ENCODE data around the gene AFAP1. TPM values are rescaled to one million over a fixed set of nuclear protein-coding genes. Genes with fewer than 3 reads are reported as not detected.

Gene AFAP1
- total RNA-seq, 1 experiment from 2014 or later: 23.6 TPM

GRCh38 chr4:7710126-7710525 is 229.5 kb downstream of the AFAP1 start (continued):
- TF ChIP-seq, protein P1, sequence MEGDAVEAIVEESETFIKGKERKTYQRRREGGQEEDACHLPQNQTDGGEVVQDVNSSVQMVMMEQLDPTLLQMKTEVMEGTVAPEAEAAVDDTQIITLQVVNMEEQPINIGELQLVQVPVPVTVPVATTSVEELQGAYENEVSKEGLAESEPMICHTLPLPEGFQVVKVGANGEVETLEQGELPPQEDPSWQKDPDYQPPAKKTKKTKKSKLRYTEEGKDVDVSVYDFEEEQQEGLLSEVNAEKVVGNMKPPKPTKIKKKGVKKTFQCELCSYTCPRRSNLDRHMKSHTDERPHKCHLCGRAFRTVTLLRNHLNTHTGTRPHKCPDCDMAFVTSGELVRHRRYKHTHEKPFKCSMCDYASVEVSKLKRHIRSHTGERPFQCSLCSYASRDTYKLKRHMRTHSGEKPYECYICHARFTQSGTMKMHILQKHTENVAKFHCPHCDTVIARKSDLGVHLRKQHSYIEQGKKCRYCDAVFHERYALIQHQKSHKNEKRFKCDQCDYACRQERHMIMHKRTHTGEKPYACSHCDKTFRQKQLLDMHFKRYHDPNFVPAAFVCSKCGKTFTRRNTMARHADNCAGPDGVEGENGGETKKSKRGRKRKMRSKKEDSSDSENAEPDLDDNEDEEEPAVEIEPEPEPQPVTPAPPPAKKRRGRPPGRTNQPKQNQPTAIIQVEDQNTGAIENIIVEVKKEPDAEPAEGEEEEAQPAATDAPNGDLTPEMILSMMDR (IDR thresholded peaks at IDR 0.05): no peak
- TF ChIP-seq ESRRA (CRISPR knock-in tag; IDR thresholded peaks at IDR 0.05; ENCODE audit: borderline replicate concordance): no peak

GRCh38 chr4:7709431-7709830 is 230.2 kb downstream of the AFAP1 start:
- H3K4me3 Mint-ChIP-seq: no peak overlapping the region
- no peaks in the 10 kb centered on the region for H3K9me3 Mint-ChIP-seq
- CTCF ChIA-PET: no interaction called here
- DNase-seq (ENCODE audit: low spot score) (no peak), ATAC-seq (no peak)
- TF ChIP-seq ZBTB43 (CRISPR knock-in tag; IDR thresholded peaks at IDR 0.05): no peak
- no peak for TF ChIP-seq CBFB (CRISPR knock-in tag; IDR thresholded peaks at IDR 0.05; ENCODE audit: low read depth)
- TF ChIP-seq, protein P2, sequence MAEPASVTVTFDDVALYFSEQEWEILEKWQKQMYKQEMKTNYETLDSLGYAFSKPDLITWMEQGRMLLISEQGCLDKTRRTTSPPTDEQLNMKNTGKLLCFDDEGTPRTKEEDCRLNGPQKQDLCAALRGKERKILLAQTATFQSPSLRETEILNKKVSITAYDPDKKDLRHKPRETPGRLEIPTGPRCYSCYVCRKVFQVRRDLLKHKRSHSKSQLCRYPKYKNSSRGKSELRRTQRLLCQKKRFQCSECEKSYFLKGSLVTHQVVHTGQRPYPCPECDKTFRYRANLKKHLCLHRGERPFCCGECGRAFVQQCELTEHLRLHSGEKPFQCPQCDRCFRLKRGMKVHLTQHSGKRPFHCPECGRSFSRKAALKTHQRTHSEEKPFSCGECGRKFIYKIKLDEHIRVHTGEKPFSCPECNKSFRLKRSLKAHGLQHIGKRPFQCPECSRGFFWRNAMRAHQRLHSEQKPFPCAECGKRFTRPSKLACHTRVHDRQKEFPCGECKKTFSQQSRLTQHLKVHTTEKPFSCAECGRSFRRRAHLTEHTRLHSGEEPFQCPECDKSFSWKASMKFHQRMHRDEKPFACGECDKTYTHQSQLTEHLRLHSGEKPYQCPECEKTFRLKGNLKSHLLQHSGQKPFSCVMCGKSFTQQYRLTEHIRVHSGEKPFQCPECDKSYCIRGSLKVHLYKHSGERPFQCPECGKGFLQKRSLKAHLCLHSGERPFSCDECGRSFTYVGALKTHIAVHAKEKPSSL (CRISPR knock-in tag; conservative IDR thresholded peaks at IDR 0.05): no peak
- no peak for TF ChIP-seq ZNF512 (CRISPR knock-in tag; IDR thresholded peaks at IDR 0.05; ENCODE audit: borderline replicate concordance)
- H3K4me1 Mint-ChIP-seq: no peaks in the 10 kb centered on the region
- no peaks in the 10 kb centered on the region for H3K36me3 Mint-ChIP-seq
- H3K27ac Mint-ChIP-seq: no peak overlapping the region
- no peaks in the 10 kb centered on the region for H3K27me3 Mint-ChIP-seq (ENCODE audit: low read depth)
- POLR2A ChIA-PET: no interaction called here

DNA sequence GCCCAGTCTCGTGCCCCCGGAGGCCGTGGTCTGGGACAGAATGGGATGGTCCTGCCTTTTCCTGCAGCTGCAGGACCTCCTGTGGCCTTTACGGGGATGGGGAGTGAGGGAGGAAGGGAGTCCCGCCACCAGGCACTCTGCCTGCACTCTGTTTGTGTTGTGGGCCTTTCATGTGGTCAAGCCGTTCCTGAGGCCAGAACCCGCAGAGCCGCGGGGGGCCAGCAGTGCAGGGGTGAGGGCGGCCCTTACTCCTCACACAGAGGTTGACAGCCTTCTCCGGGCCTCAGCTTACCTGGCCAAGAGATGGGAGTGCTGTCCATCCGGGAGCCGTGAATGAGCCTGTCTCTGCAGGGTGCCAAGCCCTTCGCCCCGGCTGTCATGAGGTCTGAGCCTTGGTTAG is 230.7 kb downstream of the AFAP1 start:
- Mint-ChIP-seq H3K4me1 (no peaks in the 10 kb centered on the region), H3K9me3 (no peaks in the 10 kb centered on the region), H3K4me3 (no peak overlapping the region), H3K27ac (no peak overlapping the region), H3K36me3 (no peaks in the 10 kb centered on the region), H3K27me3 (ENCODE audit: low read depth) (no peaks in the 10 kb centered on the region)
- ChIA-PET CTCF (no interaction called here), POLR2A (no interaction called here)
- ATAC-seq (no peak), DNase-seq (ENCODE audit: low spot score) (no peak)
- TF ChIP-seq GTF2I (CRISPR knock-in tag; conservative IDR thresholded peaks at IDR 0.05) (no peak), CREM (CRISPR knock-in tag; IDR thresholded peaks at IDR 0.05) (no peak), ZNF532 (CRISPR knock-in tag; IDR thresholded peaks at IDR 0.05; ENCODE audit: borderline replicate concordance) (no peak), ZNF121 (CRISPR knock-in tag; IDR thresholded peaks at IDR 0.05) (no peak), ZNF281 (CRISPR knock-in tag; IDR thresholded peaks at IDR 0.05) (no peak), NR1H2 (CRISPR knock-in tag; IDR thresholded peaks at IDR 0.05) (no peak), FOXP1 (CRISPR knock-in tag; IDR thresholded peaks at IDR 0.05; ENCODE audit: borderline replicate concordance) (no peak), TCF7 (CRISPR knock-in tag; IDR thresholded peaks at IDR 0.05; ENCODE audit: low read depth) (no peak)
- TF ChIP-seq, protein P3, sequence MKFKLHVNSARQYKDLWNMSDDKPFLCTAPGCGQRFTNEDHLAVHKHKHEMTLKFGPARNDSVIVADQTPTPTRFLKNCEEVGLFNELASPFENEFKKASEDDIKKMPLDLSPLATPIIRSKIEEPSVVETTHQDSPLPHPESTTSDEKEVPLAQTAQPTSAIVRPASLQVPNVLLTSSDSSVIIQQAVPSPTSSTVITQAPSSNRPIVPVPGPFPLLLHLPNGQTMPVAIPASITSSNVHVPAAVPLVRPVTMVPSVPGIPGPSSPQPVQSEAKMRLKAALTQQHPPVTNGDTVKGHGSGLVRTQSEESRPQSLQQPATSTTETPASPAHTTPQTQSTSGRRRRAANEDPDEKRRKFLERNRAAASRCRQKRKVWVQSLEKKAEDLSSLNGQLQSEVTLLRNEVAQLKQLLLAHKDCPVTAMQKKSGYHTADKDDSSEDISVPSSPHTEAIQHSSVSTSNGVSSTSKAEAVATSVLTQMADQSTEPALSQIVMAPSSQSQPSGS (CRISPR knock-in tag; IDR thresholded peaks at IDR 0.05; ENCODE audit: borderline replicate concordance, low read depth): no peak
